GM18868 (cell line): ENCODE data around the gene CNOT10.
"Not testable (repeated sequence)": the region's sequence is repeated elsewhere in the genome, so short reads cannot be mapped to it uniquely, and the experiment has no call there.

Experiments
- ATAC-seq: cut with Tn5 transposase; IDR thresholded peaks from one replicate; pipeline ENCODE4 v1.9.1; 2021; ENCODE audit warnings: mild to moderate bottlenecking, moderate library complexity; ENCODE audit not compliant: unreplicated experiment

The CNOT10 gene, protein sequence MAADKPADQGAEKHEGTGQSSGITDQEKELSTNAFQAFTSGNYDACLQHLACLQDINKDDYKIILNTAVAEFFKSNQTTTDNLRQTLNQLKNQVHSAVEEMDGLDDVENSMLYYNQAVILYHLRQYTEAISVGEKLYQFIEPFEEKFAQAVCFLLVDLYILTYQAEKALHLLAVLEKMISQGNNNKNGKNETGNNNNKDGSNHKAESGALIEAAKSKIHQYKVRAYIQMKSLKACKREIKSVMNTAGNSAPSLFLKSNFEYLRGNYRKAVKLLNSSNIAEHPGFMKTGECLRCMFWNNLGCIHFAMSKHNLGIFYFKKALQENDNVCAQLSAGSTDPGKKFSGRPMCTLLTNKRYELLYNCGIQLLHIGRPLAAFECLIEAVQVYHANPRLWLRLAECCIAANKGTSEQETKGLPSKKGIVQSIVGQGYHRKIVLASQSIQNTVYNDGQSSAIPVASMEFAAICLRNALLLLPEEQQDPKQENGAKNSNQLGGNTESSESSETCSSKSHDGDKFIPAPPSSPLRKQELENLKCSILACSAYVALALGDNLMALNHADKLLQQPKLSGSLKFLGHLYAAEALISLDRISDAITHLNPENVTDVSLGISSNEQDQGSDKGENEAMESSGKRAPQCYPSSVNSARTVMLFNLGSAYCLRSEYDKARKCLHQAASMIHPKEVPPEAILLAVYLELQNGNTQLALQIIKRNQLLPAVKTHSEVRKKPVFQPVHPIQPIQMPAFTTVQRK

DNA sequence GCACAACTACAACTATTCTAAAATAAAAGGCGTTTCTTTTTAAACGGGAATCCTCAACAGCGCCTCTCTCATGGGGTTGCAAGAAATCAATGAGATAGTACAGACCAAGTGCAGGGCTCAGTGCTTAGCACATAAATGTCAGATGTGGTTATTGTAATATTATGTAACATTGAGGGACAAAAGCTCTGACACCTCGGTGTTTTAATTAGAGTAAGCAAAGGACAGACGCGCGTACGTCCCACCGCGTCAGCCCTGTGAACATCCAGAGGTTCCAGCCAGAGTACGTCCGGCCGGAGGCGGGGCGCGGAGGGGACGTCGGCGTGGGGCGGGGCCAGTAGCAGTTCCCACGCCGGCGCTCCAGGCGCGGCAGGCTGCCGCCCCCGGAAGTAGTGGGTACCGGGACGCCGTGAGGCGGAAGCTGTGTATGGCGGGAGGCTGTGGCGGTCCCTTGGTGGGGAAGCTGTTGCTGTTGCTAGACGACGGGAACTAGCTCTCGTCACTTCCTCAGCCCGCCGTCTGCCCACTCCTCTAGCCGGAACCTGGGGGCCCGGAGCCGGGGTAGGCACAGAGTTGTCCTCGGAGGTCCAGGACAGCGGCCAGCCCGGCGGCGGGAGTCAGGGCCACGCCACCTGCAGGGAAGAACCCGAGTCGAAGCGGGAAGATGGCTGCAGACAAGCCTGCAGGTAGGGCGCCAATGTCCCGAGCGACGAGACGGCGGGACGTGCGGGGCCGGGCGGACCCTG, at the start of gene CNOT10:
Gene CNOT10 (plus strand): TSS at position 389 of the 743 bp plus-strand sequence. CDS start 273 bp downstream, at position 662.
- peak; percentile 97 for ATAC-seq

- ATAC-seq = no peak
Measured at GRCh38 chr3:32640939-32641338, 44.0 kb upstream of the CNOT10 start.

DNA sequence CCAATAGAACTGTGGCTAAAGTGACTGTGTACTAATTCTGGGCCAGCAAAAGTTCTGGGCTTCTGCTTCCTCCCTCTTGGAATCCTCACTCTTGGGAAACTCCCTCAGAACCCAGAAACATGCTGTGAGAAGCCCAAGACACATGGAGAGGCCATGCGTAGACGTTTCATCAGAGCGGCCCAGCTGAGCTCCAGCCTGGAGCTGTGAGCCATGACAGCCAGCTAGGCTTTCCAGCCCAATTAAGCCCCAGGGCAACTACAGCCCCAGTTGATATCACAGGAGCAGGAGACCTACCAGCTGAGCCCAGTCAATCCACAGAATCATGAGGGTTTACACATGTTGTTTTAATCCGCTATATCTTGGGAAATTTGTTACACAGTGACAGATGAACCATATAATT, 43.6 kb upstream of the CNOT10 start:
- no peak for ATAC-seq

DNA sequence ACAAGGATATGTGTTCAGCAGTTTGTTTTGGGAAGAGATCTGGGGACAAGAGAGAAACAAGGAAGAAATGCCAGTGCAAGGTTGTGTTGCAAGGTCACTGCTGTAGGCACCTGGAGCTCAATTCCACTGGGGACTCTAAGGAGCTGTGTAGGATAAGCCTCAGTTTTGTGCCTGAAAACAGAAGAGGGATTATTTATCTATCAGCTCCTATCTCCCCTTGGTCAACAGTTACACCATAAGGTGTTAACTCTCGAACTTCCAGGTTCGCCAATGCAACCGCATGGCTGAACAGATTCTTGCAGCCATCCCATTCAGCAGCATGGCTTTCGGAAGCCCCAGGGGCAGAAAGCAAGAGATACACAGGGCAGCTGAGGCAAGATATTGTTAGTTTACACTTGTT, 41.6 kb upstream of the CNOT10 start:
- ATAC-seq = no peak

DNA sequence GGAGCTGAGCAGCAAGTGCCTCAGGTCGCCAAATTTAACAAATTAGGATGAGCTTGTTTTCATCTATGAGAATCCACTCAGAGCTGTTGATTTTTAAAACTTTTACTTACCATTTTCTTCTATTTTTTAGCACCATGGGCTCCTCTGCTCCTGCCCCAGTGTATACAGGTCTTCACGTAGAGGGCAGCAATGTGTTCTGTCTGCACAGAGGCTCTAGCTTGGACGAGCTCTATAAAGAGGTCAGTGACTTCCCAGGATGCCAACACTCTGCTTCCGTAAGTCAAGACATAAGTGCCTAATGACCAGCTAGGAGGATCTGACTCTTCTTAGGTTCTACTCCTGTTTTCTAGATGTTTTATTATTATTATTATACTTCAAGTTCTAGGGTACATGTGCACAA, 41.2 kb upstream of the CNOT10 start:
- ATAC-seq = no peak

DNA sequence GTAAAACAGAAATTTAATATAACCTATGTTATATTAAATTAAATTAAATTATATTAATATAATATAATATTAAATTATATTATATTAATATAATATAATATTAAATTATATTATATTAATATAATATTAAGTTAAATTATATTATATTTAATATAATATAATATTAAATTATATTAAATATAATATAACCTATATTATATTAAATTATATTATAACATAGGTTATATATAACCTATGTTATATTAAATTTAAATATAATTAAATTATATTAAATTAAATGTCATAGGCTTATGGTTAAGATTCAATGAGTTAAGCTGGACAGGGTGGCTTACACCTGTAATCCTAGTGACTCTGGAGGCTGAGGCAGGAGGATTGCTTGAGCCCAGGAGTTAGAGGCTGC, 40.6 kb upstream of the CNOT10 start:
- no peak for ATAC-seq

DNA sequence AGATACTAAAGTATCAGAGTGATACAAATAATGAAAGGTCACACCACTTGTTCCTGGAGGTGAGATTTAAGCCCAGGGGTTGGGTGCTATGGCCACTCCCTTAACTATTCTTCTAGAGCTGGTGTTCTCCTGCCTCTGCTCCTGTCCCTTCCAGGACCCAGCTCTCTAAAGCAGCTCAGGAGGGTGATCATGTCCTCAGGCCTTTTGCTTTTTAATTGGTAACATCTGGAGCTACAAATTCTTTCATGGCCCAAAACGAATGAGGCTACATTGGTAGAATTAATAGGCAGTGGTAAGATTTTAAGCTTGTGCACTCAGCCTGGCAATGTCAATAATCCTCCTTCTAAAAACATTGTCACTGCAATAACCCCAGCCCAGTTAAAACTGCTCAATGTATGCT, 38.2 kb upstream of the CNOT10 start:
- ATAC-seq = no peak

- not testable (repeated sequence) for ATAC-seq
Measured at GRCh38 chr3:32652337-32653100, 32.5 kb upstream of the CNOT10 start.

DNA sequence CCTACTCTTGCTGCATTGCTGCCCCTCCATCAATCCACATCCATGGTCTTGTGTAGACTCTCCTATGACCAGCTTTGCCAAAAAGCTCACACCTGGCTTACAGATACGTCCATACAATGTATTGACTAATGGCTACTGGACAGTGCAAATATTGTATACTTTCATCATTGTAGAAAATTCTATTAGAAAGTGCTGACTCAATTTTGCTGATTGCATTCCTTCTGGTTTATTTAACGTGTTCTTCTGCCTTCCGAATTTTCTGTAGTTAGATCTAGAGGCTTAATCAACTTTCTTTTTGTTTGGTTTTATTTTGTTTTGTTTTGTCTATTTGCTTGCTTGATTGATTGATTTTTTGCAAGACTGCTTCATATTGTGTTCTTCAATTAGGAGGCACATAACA, 29.8 kb upstream of the CNOT10 start:
- no peak for ATAC-seq

DNA sequence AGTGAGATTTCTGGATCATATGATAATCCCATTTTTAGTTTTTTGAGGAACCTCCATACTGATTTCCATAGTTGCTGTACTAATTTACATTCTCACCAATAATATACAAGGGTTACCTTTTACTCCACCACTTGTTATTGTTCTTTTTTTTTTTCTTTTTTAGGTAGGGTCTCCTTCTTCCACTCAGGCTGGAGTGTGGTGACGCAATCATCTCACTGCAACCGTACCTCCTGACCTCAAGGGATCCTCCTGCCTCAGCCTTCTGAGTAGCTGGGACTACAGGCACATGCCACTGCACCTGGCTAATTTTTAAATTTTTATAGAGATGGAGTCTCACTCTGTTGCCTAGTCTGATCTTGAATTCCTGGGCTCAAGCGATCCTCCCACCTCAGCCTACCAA, 24.4 kb upstream of the CNOT10 start:
- no peak for ATAC-seq

- ATAC-seq = no peak
Measured at GRCh38 chr3:32662647-32663046, 22.3 kb upstream of the CNOT10 start.

GRCh38 chr3:32664630-32665075, 20.3 kb upstream of the CNOT10 start:
- ATAC-seq = not testable (repeated sequence)

DNA sequence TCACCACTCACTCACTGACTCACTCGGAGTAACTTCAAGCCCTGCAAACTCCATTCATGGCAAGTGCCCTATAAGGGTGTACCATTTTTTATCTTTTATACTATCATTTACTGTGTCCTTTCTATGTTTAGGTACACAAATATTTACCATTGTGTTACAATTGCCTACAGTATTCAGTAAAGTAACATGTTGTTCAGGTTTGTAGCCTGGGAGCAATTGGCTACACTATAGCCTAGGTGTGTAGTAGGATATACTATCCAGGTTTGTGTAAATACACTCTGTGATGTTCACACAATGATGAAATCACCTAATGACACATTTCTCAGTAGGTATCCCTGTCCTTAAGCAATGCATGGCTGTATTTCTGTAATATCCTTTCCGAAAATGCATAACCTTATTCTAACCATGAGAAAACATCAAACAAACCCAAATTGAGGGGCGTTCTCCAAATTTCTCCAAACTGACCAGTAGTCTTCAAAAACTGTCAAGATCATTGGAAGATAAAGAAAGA, 17.9 kb upstream of the CNOT10 start:
- no peak for ATAC-seq

- not testable (repeated sequence) for ATAC-seq
Measured at GRCh38 chr3:32669226-32669625, 15.8 kb upstream of the CNOT10 start.

- not testable (repeated sequence) for ATAC-seq
Measured at GRCh38 chr3:32673730-32674129, 11.3 kb upstream of the CNOT10 start.

DNA sequence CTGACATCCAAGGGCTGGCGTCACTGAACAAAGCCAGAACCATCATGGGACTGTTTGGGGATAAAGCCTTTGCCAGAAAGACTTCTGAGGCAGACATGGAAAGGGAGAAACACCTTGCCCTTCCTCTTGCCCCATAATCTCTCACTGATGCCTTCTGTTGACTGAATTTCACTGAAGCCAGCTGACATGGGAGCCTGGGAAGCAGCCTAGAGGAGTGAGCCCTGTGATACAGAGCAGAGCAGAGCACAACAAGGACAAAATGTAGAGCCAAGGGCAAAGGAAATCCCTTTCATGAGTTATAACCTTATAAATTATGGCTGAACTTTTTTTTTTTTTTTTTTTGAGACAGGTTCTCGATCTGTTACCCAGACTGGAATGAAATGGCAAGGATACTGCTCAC, 9.8 kb upstream of the CNOT10 start:
- no peak for ATAC-seq

DNA sequence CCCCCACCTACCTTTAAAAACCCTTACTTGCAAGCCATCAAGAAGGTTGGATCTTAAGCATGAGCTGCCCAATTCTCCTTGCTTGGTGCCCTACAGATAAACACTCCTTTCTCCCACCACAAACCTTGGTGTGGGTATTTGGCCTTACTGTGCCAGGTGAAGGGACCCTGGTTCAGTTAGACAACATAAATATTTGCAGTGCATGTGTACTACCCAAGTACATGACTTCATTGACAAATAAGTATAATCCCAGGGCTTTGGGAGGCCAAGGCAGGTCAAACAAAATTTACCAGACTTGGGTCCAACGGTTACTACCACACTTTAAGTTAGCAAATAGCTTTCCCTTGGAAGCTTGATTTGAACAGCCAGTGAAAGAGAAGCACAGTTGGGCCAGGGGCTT, 9.3 kb upstream of the CNOT10 start:
- ATAC-seq = no peak

DNA sequence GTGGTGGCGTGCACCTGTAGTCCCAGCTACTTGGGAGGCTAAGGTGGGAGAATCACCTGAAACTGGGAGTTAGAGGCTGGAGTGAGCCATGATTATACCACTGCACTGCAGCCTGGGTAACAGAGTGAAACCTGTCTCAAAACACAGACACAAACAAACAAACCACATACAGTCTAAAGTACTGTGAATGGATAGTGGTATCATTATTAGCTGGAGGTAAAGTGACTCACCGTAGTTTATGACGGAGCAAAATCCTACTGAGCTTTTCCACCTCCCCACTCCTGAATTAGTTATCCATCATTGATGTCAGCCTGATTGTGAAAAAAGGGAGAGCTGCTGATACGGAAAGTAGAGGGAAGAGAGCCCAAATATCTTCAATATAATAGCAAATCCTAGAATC, 3.2 kb upstream of the CNOT10 start:
- ATAC-seq = no peak

DNA sequence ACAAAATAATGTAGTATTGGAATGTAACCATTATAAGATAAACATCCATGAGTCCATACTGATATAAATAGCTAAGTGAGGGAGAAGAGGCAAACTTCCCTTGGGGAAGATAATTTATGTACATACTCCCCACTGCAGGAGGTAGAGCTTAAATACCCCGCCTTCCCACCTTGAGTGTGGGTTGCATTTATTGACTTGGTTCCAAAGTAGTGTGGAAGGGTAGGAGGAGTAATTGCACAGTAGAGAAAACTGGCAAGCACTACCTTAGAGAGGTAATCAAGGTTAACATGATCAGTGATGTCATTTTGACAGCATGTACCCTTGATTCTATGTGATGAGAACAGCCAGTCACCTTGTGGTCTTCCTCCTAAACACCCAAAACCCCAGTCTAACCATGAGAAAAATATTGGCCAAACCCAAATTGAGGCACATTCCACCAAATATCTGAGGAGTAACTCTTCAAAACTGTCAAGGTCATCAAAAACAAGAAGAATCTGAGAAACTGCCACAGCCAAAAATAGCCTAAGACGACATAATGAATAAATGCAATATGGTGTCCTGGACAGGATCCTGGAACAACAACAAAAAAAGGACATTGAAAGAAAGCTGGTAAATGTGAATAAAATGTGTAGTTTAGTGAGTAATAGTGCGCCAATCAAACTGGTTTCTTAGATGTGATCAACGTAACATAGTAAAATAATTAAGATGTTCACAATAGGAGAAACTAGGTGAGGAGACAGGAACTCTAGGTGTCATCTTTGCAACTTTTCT, 774 bp upstream of the CNOT10 start:
- no peak for ATAC-seq
